SU-DHL-6 (cell line): ENCODE measurements around the gene C1QTNF5.

Experiments
- CTCF ChIP-seq: fragments of 200-600 bp; sonication (generic); IDR thresholded peaks from one replicate; pipeline ENCODE4 v1.5.1; 2017; ENCODE audit warnings: antibody characterized with exemption, mild to moderate bottlenecking, low read length, moderate library complexity; ENCODE audit not compliant: insufficient read depth, poor library complexity, severe bottlenecking
- EZH2phosphoT487 ChIP-seq: fragments of 200-600 bp; sonication (generic), shearing (Covaris generic); conservative IDR thresholded peaks from 2 replicates; pipeline ENCODE4 v1.6.1; 2018; ENCODE audit warnings: mild to moderate bottlenecking, antibody characterized with exemption, low read length, moderate library complexity, mixed read lengths

GRCh38 chr11:119293461-119293860 lies 47.2 kb downstream of the C1QTNF5 start:
- TF ChIP-seq CTCF: no peak
- no peak for TF ChIP-seq EZH2phosphoT487
